WTC11 (cell line): ENCODE results near the gene ANKRD30B. TPM values are rescaled to one million over a fixed set of nuclear protein-coding genes. Genes with fewer than 3 reads are reported as not detected.
"Not testable (repeated sequence)": the region's sequence is repeated elsewhere in the genome, so short reads cannot be mapped to it uniquely, and the experiment has no call there.

Experiments
- ATAC-seq: fragments of 200-7000 bp; cut with Tn5 transposase; 2 replicates; pipeline ENCODE4 v1.10.0; 2021; ENCODE audit warnings: mild to moderate bottlenecking, moderate library complexity
- CTCF ChIA-PET: fragments of 300-600 bp; sonication (Branson Sonifier 250); formaldehyde crosslinking; loops from one replicate; lab custom pipeline; 2021; ENCODE audit warnings: antibody characterized with exemption; lab: Charles Lee
- POLR2A ChIA-PET: fragments of 350-600 bp; sonication (Branson Sonifier 250); formaldehyde crosslinking; loops from one replicate; lab custom pipeline; 2021; ENCODE audit warnings: antibody characterized with exemption; lab: Charles Lee
- DNase-seq: peaks from one replicate; pipeline ENCODE4 v3.0.0; 2021; ENCODE audit warnings: low spot score
- H3K27ac Mint-ChIP-seq: 2 replicates; pipeline ENCODE4 v1.8.0; 2021; ENCODE audit warnings: mixed read lengths
- H3K27me3 Mint-ChIP-seq: 2 replicates; pipeline ENCODE4 v1.8.0; 2021; ENCODE audit warnings: low read depth, mild to moderate bottlenecking, moderate library complexity, mixed read lengths
- H3K36me3 Mint-ChIP-seq: 2 replicates; pipeline ENCODE4 v1.8.0; 2021; ENCODE audit warnings: mixed read lengths
- H3K4me1 Mint-ChIP-seq: 2 replicates; pipeline ENCODE4 v1.8.0; 2022; ENCODE audit warnings: mixed read lengths
- H3K4me3 Mint-ChIP-seq: 2 replicates; pipeline ENCODE4 v1.8.0; 2021; ENCODE audit warnings: mild to moderate bottlenecking, moderate library complexity, mixed read lengths
- H3K9me3 Mint-ChIP-seq: 2 replicates; pipeline ENCODE4 v1.8.0; 2021; ENCODE audit warnings: mixed read lengths
- ATF2 ChIP-seq: sonication (generic); formaldehyde crosslinking; IDR thresholded peaks from 2 replicates; pipeline ENCODE4 v1.8.1; 2022; ENCODE audit warnings: low read depth, missing genetic modification reagents, borderline replicate concordance
- ATF6 ChIP-seq: sonication (generic); formaldehyde crosslinking; IDR thresholded peaks from 2 replicates; pipeline ENCODE4 v1.8.1; 2023; ENCODE audit warnings: mild to moderate bottlenecking, missing genetic modification reagents
- CTCF ChIP-seq: fragments of 200-600 bp; IDR thresholded peaks from 2 replicates; pipeline ENCODE4 v1.8.0; 2022; ENCODE audit warnings: antibody characterized with exemption
- HMGA2 ChIP-seq: fragments of 250-450 bp; sonication (Bioruptor Pico); IDR thresholded peaks from 2 replicates; pipeline ENCODE4 v1.4.0; 2021; ENCODE audit warnings: mild to moderate bottlenecking, moderate library complexity
- MAX ChIP-seq: sonication (generic); formaldehyde crosslinking; IDR thresholded peaks from 2 replicates; pipeline ENCODE4 v1.8.0; 2022; ENCODE audit warnings: mild to moderate bottlenecking, missing genetic modification reagents
- NFYB ChIP-seq: sonication (generic); formaldehyde crosslinking; conservative IDR thresholded peaks from 2 replicates; pipeline ENCODE4 v1.8.0; 2022; ENCODE audit warnings: low read depth, missing genetic modification reagents
- NR2C2 ChIP-seq: sonication (generic); formaldehyde crosslinking; IDR thresholded peaks from 2 replicates; pipeline ENCODE4 v1.8.0; 2022; ENCODE audit warnings: mild to moderate bottlenecking, missing genetic modification reagents
- PRRX2 ChIP-seq: fragments of 250-450 bp; sonication (Bioruptor Pico); IDR thresholded peaks from 2 replicates; pipeline ENCODE4 v1.8.0; 2021; ENCODE audit warnings: mild to moderate bottlenecking
- SMAD3 ChIP-seq: sonication (generic); formaldehyde crosslinking; IDR thresholded peaks from 2 replicates; pipeline ENCODE4 v1.8.0; 2022; ENCODE audit warnings: missing genetic modification reagents, mild to moderate bottlenecking, borderline replicate concordance
- TEAD4 ChIP-seq: sonication (generic); formaldehyde crosslinking; IDR thresholded peaks from 2 replicates; pipeline ENCODE4 v1.8.0; 2022; ENCODE audit warnings: mild to moderate bottlenecking, missing genetic modification reagents
- ZMAT4 ChIP-seq: fragments of 250-450 bp; sonication (Bioruptor Pico); IDR thresholded peaks from 2 replicates; pipeline ENCODE4 v1.9.0; 2021; ENCODE audit warnings: mild to moderate bottlenecking
- ZNF396 ChIP-seq: fragments of 250-450 bp; sonication (Bioruptor Pico); IDR thresholded peaks from 2 replicates; pipeline ENCODE4 v1.8.0; 2021; ENCODE audit warnings: mild to moderate bottlenecking, moderate library complexity, borderline replicate concordance
- ZNF423 ChIP-seq: fragments of 250-450 bp; sonication (Bioruptor Pico); IDR thresholded peaks from 2 replicates; pipeline ENCODE4 v2.1.2; 2022; ENCODE audit warnings: mild to moderate bottlenecking, moderate library complexity
- total RNA-seq: library from RNA; stranded (reverse); gene quantifications from 3 replicates; pipeline ENCODE4 v1.2.3, GENCODE V29; 2021

Gene ANKRD30B
- total RNA-seq, 1 experiment from 2014 or later = not detected

- POLR2A ChIA-PET, H3K27me3 Mint-ChIP-seq, ATAC-seq, H3K27ac Mint-ChIP-seq, DNase-seq, H3K4me3 Mint-ChIP-seq, H3K4me1 Mint-ChIP-seq, CTCF ChIA-PET: not testable (repeated sequence)
- H3K36me3 Mint-ChIP-seq = peaks cover 40% of the 10 kb centered on the region
- H3K9me3 Mint-ChIP-seq = peaks cover 48% of the 10 kb centered on the region
Observed at GRCh38 chr18:14739056-14739455, 8.9 kb upstream of the ANKRD30B start.

GRCh38 chr18:14746897-14747296 is 1.1 kb upstream of the ANKRD30B start:
- TF ChIP-seq ATF2 = no peak
- TF ChIP-seq ZNF423 (CRISPR knock-in tag) = no peak
- no peak for TF ChIP-seq NFYB
- Mint-ChIP-seq H3K27me3 (peaks cover 6% of the 10 kb centered on the region), H3K9me3 (peaks cover 24% of the 10 kb centered on the region), H3K36me3 (peaks cover 30% of the 10 kb centered on the region), H3K27ac (no peak overlapping the region), H3K4me1 (no peaks in the 10 kb centered on the region), H3K4me3 (no peak overlapping the region)
- ChIA-PET CTCF (no interaction called here), POLR2A (no interaction called here)
- ATAC-seq (no peak), DNase-seq (no peak)

GRCh38 chr18:14748496-14748895 is 524 bp downstream of the ANKRD30B start:
- Mint-ChIP-seq H3K27me3 (peaks cover 6% of the 10 kb centered on the region), H3K36me3 (peaks cover 25% of the 10 kb centered on the region), H3K4me3 (no peak overlapping the region), H3K4me1 (no peaks in the 10 kb centered on the region), H3K9me3 (peaks cover 24% of the 10 kb centered on the region), H3K27ac (no peak overlapping the region)
- DNase-seq (no peak), ATAC-seq (no peak)
- TF ChIP-seq HMGA2 (CRISPR knock-in tag) (no peak), PRRX2 (CRISPR knock-in tag) (no peak), MAX (CRISPR knock-in tag) (no peak), ATF6 (no peak), SMAD3 (CRISPR knock-in tag) (no peak), CTCF (no peak), ATF2 (no peak), NR2C2 (CRISPR knock-in tag) (no peak), ZNF396 (CRISPR knock-in tag) (no peak), ZMAT4 (no peak), TEAD4 (CRISPR knock-in tag) (no peak)
- CTCF ChIA-PET = no interaction called here
- POLR2A ChIA-PET = no interaction called here

- Mint-ChIP-seq H3K36me3 (peaks cover 43% of the 10 kb centered on the region), H3K9me3 (peaks cover 59% of the 10 kb centered on the region)
- H3K4me1 Mint-ChIP-seq, H3K27me3 Mint-ChIP-seq, CTCF ChIA-PET, H3K27ac Mint-ChIP-seq, POLR2A ChIA-PET, ATAC-seq, H3K4me3 Mint-ChIP-seq, DNase-seq: not testable (repeated sequence)
Observed at GRCh38 chr18:14763566-14763965, 15.6 kb downstream of the ANKRD30B start.
